ENCODE data around the gene MAP3K12. TPM values are rescaled to one million over a fixed set of nuclear protein-coding genes. Genes with fewer than 3 reads are reported as not detected.

The MAP3K12 gene
- total RNA-seq, 2 donors from 2014 or later, result 3.2 to 3.8 TPM

DNA sequence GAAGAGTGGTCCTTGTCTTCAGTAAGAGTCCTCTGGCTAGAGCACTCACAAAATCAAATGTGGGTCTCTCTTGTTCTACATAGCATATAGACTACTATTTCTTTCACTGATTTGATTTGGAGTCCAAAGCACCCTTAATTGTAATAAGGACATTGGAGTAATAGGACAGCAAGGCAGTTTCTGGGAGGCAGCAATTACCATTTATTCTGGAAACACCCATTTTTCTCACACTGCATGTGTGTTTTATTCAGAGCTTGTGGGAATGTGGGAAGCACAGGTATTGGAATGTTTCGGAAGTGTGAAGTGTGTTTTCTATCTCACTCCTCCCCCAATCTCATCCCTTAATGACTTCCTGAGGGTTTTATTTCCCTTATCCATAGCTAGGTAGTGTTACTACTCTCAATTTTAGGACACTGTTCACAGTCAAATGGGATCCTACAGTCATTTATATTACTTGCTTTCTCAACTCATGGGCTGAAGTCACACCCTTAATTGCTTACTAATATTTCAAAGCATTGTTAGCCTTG is 27.1 kb downstream of the MAP3K12 start:
- Histone ChIP-seq H3K4me3 (no peak overlapping the region), H3K27me3 (no peaks in the 10 kb centered on the region), H3K36me3 (peaks cover 44% of the 10 kb centered on the region), H3K9me3 (no peaks in the 10 kb centered on the region), H3K9ac (ENCODE audit: low read depth in 2 of 2, low read length in 2 of 2) (no peak overlapping the region), H3K27ac (no peak overlapping the region), H3K4me1 (no peaks in the 10 kb centered on the region)
- TF ChIP-seq, protein P1, sequence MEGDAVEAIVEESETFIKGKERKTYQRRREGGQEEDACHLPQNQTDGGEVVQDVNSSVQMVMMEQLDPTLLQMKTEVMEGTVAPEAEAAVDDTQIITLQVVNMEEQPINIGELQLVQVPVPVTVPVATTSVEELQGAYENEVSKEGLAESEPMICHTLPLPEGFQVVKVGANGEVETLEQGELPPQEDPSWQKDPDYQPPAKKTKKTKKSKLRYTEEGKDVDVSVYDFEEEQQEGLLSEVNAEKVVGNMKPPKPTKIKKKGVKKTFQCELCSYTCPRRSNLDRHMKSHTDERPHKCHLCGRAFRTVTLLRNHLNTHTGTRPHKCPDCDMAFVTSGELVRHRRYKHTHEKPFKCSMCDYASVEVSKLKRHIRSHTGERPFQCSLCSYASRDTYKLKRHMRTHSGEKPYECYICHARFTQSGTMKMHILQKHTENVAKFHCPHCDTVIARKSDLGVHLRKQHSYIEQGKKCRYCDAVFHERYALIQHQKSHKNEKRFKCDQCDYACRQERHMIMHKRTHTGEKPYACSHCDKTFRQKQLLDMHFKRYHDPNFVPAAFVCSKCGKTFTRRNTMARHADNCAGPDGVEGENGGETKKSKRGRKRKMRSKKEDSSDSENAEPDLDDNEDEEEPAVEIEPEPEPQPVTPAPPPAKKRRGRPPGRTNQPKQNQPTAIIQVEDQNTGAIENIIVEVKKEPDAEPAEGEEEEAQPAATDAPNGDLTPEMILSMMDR (IDR thresholded peaks at IDR 0.05), result no peak
- DNase-seq, result no peak
- intact Hi-C loops (cut with DNase I), result no loop called here

DNA sequence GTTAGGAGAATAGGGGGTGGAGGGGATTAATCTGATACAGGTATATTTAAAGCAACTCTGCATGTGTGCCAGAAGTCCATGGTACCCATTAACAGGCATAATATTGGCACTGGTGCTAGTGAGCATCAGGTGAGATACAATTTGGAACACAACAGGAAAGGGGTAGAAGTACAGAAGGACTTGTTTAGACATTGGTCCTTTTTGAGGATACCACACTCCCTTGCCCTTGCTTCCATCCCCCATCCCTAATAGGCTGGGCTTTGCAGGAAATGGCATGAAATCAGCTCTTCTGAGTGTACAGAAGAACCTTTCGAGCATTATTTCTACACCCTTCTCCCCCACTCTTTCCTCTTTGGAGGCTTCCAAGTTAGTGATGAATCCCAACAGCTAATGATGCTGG is 31.0 kb downstream of the MAP3K12 start:
- intact Hi-C loops (cut with DNase I), result no loop called here
- TF ChIP-seq, protein P1 (IDR thresholded peaks at IDR 0.05), result no peak
- Histone ChIP-seq H3K4me3 (no peak overlapping the region), H3K4me1 (no peaks in the 10 kb centered on the region), H3K36me3 (peaks cover 52% of the 10 kb centered on the region), H3K9me3 (no peaks in the 10 kb centered on the region), H3K27me3 (no peaks in the 10 kb centered on the region), H3K9ac (ENCODE audit: low read depth in 2 of 2, low read length in 2 of 2) (no peak overlapping the region), H3K27ac (no peak overlapping the region)
- no peak for DNase-seq

DNA sequence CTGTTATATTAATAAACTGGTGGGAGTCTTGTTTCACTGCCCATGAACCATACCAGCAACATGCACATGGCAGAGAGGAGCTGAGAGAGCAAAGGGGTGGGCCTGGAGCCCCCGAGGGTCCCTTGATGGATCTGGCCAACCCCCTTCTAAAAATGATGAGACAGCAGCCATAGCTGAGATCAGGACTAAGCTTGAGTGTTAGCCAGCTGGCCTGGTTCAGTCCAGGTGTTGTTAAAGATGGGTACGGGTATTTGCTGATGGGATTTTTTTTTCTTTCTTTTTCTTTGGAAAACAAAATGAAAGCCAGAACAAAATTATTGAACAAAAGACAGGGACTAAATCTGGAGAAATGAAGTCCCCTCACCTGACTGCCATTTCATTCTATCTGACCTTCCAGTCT is 31.4 kb downstream of the MAP3K12 start:
- no peak for DNase-seq
- no peaks in the 10 kb centered on the region for H3K4me1 ChIP-seq
- peaks cover 56% of the 10 kb centered on the region for H3K36me3 ChIP-seq
- TF ChIP-seq, protein P1 (IDR thresholded peaks at IDR 0.05), result no peak
- no peak overlapping the region for H3K9ac ChIP-seq (ENCODE audit: low read depth in 2 of 2, low read length in 2 of 2)
- no peaks in the 10 kb centered on the region for H3K27me3 ChIP-seq
- no peak overlapping the region for H3K27ac ChIP-seq
- intact Hi-C loops (cut with DNase I), result no loop called here
- no peaks in the 10 kb centered on the region for H3K9me3 ChIP-seq
- no peak overlapping the region for H3K4me3 ChIP-seq

DNA sequence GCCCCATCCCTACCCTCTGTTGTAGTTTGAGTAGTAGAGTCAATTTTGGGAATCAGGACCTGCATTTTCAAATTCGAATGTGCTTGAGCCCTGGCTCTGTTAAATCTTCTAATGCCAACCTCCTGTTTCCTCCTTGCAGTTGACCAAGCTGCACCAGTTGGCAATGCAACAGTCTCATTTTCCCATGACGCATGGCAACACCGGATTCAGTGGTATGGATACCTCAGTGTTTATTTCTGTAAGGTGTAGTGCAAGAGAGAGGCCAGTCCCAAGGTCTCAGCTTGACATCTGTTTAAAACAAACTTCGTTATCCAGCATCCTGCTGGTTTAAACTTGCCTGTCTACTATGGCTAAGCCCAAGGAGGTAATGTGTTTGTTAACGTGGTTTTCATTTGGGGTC is 32.2 kb downstream of the MAP3K12 start:
- Histone ChIP-seq H3K4me3 (no peak overlapping the region), H3K36me3 (peaks cover 64% of the 10 kb centered on the region), H3K27ac (no peak overlapping the region), H3K9ac (ENCODE audit: low read depth in 2 of 2, low read length in 2 of 2) (no peak overlapping the region), H3K4me1 (peaks cover 2% of the 10 kb centered on the region), H3K9me3 (no peaks in the 10 kb centered on the region), H3K27me3 (no peaks in the 10 kb centered on the region)
- no peak for DNase-seq
- intact Hi-C loops (cut with DNase I), result no loop called here
- TF ChIP-seq, protein P1 (IDR thresholded peaks at IDR 0.05), result no peak

DNA sequence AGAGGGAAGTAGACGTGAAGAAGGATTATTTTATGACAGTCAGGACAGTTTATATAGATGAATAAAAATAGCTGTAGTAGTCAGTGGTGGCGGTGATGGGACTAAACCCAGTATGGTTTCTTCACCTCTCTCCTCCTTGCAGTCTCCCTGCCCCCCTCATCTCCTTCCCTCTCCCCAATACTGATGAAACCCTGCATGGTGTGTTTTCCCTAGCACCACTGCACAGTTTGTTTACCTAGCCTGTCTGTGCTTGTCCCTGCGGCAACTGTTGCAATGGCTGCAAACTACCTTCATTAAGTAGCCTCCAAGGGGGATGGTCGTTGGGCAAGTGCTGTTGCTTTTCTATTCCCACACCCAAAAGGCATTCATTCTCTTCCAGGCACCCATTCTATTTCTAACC is 32.6 kb downstream of the MAP3K12 start:
- H3K4me3 ChIP-seq, result no peak overlapping the region
- no peak overlapping the region for H3K27ac ChIP-seq
- TF ChIP-seq, protein P1 (IDR thresholded peaks at IDR 0.05), result no peak
- H3K27me3 ChIP-seq, result no peaks in the 10 kb centered on the region
- DNase-seq, result no peak
- H3K36me3 ChIP-seq, result peaks cover 68% of the 10 kb centered on the region
- peaks cover 4% of the 10 kb centered on the region for H3K4me1 ChIP-seq
- H3K9me3 ChIP-seq, result no peaks in the 10 kb centered on the region
- intact Hi-C loops (cut with DNase I), result no loop called here
- no peak overlapping the region for H3K9ac ChIP-seq (ENCODE audit: low read depth in 2 of 2, low read length in 2 of 2)

All from colonic mucosa (tissue), 4 donors.